GM12892 (cell line): ENCODE measurements around the gene FUS.
"Not testable (repeated sequence)": the region's sequence is repeated elsewhere in the genome, so short reads cannot be mapped to it uniquely, and the experiment has no call there.

Source experiments
- DNase-seq: peaks from one replicate; pipeline ENCODE4 v3.0.0; 2011; ENCODE audit not compliant: insufficient read length
- FAIRE-seq: peaks from 2 replicates; lab custom pipeline; 2011; peaks lifted over from hg19 to GRCh38; lab: Jason Lieb, UNC
- POLR2A ChIP-seq: IDR thresholded peaks from 2 replicates; pipeline ENCODE4 v1.6.1; 2011; ENCODE audit warnings: low read depth, low read length, control low read depth
- POLR2AphosphoS5 ChIP-seq: IDR thresholded peaks from 2 replicates; pipeline ENCODE4 v1.6.1; 2011; ENCODE audit warnings: low read depth, low read length, control low read depth
- TAF1 ChIP-seq: IDR thresholded peaks from 2 replicates; pipeline ENCODE4 v1.6.1; 2011; ENCODE audit warnings: low read depth, mild to moderate bottlenecking, control low read depth, low read length, borderline replicate concordance

Gene FUS

DNA sequence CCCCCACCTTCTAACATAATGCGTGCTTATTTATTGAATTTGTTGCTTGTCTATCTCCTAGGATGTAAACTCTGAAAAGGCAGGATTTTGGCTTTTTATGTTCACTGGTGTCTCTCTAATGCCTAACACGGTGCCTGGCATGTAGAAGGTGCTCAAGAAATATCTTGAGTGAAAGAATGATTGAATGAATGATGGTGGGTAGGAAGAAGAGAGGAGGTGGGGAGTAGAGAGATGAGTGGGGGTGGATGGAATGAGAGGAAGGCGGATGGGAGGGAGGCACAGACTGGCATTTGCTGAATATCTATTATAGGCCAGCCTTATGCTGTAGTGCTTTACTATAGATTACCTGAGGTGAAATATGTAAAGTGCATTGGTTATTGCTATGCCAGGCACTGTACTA is 32.4 kb upstream of the FUS start:
- DNase-seq (no peak), FAIRE-seq (no peak)
- TF ChIP-seq TAF1 (no peak), POLR2AphosphoS5 (no peak), POLR2A (no peak)

DNA sequence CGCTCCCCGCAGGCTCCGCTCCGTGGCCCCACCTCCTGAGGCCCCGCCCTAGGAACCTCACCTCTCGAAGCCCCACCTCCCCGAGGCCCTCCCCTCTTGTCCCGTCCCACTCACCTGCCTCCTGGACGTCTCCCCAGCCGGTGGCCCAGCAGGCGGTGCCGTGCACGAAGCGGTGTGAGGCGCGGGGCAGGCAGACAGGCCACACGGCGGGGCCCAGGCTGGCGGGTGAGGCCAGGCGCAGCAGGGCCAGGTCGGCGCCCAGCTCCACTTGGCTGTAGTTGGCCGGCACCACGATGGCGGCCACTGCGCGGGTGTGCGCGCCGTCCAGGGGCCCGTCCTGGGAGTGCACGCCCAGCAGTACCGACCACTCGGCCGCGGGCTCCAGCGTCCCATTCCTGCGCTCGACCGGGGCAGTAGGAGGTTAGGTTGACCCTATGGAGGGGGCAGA is 31.6 kb upstream of the FUS start:
- no peak for DNase-seq
- no peak for TF ChIP-seq POLR2A
- TF ChIP-seq POLR2AphosphoS5: no peak
- no peak for TF ChIP-seq TAF1
- FAIRE-seq: no peak

DNA sequence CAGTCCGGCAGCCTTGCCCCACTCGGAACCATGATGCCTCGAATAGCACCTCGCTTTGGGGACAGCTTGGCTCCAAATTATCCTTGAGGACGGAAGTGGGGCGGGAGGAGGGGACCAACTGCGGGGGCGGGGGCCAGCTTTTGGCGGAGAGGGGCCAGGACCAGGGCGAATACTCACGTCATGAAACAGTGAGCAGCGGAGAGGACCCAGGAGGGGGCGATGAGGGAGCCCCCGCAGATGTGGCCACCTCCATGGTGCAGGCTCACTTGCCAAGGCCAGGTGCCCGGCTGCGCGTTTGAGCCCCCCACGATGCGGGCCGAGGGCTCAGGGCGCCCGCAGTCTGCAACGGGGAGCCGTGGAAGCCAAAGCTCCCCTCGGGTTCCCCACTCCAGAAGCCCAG is 31.0 kb upstream of the FUS start:
- DNase-seq (no peak), FAIRE-seq (no peak)
- TF ChIP-seq POLR2A: no peak
- TF ChIP-seq TAF1: no peak
- no peak for TF ChIP-seq POLR2AphosphoS5

DNA sequence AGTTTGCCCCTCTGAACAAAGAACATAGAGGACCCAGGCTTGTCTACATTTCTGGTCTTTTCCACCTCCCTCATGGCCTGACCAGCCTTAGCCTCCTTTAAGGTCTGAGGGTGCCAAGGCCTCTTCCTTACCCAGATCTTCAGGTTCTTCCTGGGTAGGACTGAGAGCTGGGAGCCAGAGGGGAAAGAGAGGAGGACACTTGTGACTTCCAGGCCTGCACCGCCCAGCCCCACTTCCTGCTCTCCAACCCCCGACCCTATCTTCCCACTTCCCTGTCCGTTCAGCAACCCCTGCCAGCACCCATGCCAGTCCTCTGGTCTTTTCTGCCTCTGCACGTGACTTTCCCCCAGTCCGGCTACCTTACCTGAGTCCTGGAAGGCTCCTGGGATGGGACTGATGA is 30.6 kb upstream of the FUS start:
- TF ChIP-seq POLR2A (no peak), POLR2AphosphoS5 (no peak), TAF1 (no peak)
- DNase-seq: no peak
- FAIRE-seq: no peak

DNA sequence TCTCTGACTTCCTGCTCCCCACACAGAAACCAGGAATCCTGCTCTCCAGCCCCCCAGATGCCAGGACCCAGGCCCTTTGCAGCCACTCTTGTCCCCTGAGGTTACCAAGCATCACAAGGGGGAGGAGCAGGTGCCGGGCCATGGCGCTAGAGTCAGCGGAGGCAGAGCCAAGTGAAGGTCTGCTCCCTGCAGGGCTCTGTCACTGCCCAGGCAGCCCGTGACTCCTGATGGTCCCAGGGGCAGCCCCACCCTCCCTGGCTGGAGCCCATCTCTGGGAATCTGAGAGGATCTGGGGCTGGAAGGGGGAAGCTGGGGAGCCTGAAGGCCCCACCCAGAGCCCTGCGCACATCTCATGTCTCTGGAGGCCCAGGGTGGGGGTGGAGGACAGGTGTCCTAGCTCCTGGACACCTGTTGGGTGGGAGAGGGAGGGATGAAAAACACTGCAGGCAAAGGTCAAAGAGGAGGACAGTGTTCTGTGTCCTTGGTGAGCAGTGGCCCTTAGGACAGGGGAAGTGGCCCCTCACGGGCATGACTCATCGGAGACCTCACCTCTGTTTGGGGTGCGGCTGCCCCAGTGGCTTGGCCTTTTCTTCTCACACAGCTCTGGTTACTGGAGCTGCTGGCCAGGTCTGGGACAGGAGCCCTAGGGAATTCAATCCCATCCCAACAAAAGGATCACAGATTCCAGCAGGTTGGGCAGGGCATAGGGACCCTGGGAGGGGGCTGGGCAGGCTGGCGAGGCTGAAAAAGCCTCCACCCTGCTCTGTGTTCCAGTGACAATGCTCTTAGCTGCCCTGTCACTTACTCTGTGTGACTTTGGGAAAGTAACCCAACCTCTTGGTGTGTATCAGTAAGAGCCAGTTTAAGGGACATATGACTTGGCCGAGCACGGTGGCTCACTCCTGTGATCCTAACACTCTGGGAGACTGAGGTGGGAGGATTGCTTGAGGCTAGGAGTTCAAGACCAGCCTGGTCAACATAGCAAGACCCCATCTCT is 29.7 kb upstream of the FUS start, which contains the start of gene PRSS36:
Gene PRSS36, minus strand, starts transcription at position 173 of the 997 bp plus-strand sequence. Its CDS starts 31 bp downstream, at position 142.
- DNase-seq: no peak
- no peak for FAIRE-seq
- no peak for TF ChIP-seq TAF1
- no peak for TF ChIP-seq POLR2A
- no peak for TF ChIP-seq POLR2AphosphoS5

DNA sequence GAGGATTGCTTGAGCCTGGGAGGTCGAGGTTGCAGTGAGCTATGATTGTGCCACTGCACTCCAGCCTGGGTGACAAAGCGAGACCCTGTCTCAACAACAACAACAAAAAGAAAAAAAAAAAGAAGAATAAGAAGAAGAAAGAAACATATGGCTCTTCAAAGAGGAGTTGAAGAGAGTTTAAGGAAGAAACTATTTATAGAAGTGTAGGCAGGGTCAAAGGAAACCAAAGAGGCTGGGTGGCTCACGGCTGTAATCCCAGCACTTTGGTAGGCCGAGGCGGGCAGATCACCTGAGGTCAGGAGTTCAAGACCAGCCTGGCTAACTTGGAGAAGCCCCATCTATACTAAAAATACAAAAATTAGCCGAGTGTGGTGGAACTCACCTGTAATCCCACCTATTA is 29.0 kb upstream of the FUS start:
- not testable (repeated sequence) for DNase-seq, FAIRE-seq

DNA sequence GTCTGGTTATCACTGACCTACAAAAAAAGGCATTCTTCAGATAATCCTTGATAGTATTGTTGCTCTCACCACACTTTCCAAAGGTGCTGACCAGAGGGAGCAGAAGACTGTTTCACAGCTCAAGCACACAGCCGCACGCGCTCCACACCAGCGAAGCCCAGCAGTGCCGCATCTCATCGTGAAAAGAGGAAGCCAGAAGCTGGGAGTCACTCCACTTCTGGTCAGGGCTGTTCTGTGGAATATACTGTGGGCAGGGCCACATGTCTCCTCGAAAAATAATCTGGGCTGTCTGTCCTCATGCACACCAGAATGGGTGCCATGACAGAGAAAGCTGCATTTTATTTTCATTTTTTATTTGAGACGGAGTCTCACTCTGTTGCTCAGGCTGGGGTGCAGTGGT is 22.8 kb upstream of the FUS start:
- FAIRE-seq (no peak), DNase-seq (no peak)
- TF ChIP-seq POLR2AphosphoS5 (no peak), POLR2A (no peak), TAF1 (no peak)

DNA sequence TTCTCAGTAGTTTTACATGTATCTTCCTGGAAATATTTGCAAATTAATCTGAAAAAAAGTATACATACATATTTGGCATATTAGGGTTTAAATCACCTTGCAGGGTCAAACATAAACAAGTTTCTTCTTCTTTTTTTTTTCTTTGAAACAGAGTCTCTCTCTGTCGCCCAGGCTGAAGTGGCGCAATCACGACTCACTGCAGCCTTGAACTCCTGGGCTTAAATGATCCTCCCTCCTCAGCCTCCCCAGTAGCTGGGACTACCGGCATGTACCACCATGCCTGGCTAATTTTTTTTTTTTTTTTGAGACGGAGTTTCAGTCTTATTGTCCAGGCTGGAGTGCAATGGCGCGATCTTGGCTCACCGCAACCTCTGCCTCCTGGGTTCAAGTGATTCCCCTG is 12.6 kb upstream of the FUS start:
- no peak for DNase-seq
- no peak for FAIRE-seq

DNA sequence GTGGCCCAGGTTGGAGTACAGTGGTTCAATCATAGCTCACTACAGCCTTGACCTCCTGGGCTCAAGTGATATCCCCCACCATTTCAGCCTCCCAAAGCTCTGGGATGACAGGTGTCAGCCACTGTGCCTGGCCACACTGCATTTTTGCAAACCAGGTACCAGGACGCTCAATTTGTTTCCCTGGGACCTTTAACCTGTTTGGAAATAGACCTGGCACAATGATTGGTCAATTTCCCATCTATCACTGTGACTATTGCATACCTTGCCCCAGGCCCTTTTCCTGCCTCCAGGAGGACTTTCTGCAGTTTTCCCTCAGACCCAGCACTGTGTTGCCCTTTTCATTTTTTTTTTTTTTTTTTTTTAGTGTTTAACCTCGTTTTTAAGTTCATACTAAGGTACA is 11.1 kb upstream of the FUS start:
- FAIRE-seq: no peak
- TF ChIP-seq TAF1: no peak
- no peak for TF ChIP-seq POLR2A
- no peak for TF ChIP-seq POLR2AphosphoS5

More for the DNA sequence above, 12.6 kb upstream of the FUS start:
- TF ChIP-seq POLR2AphosphoS5 (no peak), TAF1 (no peak), POLR2A (no peak)

DNA sequence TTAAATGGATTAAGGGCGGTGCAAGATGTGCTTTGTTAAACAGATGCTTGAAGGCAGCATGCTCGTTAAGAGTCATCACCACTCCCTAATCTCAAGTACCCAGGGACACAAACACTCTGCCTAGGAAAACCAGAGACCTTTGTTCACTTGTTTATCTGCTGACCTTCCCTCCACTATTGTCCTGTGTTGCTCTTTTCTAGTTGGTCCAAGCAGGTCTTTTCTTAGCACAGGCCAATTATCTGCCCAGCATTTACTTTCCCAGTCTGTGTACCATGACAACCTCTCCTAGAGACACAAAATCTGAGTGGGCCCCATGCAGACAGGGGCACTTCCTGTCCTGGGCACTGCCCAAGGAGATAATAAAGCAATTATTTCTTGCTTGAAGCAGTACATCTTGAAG is 9.9 kb upstream of the FUS start:
- not testable (repeated sequence) for DNase-seq, FAIRE-seq

More for the DNA sequence above, 11.1 kb upstream of the FUS start:
- no peak for DNase-seq

DNA sequence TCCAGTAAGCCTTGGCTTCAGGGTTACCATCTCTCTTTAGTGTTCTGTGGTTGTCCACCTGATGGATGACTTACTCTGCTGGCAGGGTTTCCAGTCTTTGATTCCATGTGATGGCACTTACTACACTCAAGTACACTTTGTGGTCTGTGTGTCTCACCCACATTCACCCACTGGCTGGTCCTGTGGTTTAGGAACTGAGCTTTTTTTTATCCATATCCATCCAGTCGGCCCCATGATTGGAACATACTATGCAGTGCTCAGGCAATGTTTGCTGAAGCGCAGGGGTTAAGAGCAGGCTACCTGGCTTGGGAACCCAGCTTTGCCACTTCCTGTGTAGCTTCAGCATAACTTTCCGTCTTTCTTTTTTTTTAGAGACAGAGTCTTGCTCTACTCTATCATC is 2.8 kb upstream of the FUS start:
- TF ChIP-seq POLR2A (no peak), TAF1 (no peak), POLR2AphosphoS5 (no peak)
- DNase-seq (no peak), FAIRE-seq (no peak)

DNA sequence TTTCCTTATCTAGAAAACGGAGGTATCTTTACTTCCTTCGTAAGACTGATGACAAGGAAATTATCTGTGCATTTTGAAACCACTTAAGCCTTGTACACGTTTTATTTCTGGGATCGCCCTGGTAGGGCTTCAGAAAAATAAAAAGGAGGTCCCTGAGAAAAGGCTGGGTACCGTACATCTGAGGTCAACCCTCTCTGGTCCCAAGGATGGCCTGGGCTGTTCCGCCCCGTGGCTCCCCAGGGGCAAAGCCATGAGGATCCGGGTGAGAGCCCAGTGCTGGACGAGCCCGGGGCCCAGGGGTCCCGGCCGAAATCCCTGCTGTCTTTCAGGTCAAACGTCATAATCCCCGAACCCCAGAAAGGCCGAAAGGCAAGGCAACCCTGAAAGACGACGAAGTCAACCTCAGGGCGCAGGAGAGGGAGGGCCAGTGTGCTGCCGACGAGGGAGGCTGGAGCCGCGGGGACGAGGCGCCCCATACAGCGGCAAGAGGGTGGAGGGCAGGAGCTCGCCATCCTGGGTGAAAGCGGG is 656 bp upstream of the FUS start:
- DNase-seq: no peak
- TF ChIP-seq POLR2A (no peak), TAF1 (no peak), POLR2AphosphoS5 (no peak)

More for the DNA sequence above, 656 bp upstream of the FUS start:
- no peak for FAIRE-seq
